Transverse colon (tissue), 4 donors: Measurements from ENCODE around the gene HPN.

Experiments used
- CTCF ChIP-seq, 5 experiments: fragments of 200-600 bp in 3 of 5; fragments of 450-650 bp in 2 of 5; sonication (generic) in 3 of 5; IDR thresholded peaks; 1 replicate in 2 of 5; 2 replicates in 3 of 5; pipeline ENCODE4 v1.5.1; 2016 to 2017; ENCODE audit warnings: antibody characterized with exemption in 5 of 5, inconsistent platforms in 3 of 5, mild to moderate bottlenecking in 2 of 5, moderate library complexity in 1 of 5
- POLR2A ChIP-seq: fragments of 450-650 bp; IDR thresholded peaks from one replicate; pipeline ENCODE4 v1.6.1; 2016; ENCODE audit warnings: antibody characterized with exemption, mild to moderate bottlenecking, moderate library complexity
- POLR2AphosphoS5 ChIP-seq, 3 donors: sonication (generic); formaldehyde crosslinking; IDR thresholded peaks; one replicate each; pipeline ENCODE4 v1.6.1; 2016; ENCODE audit warnings: antibody characterized with exemption in 3 of 3

GRCh38 chr19:35104361-35104760 is 62.8 kb downstream of the HPN start:
- TF ChIP-seq CTCF (IDR thresholded peaks at IDR 0.05) (no peak), POLR2A (no peak), POLR2AphosphoS5 (IDR thresholded peaks at IDR 0.05) (no peak)
